Colonic mucosa (tissue), 4 donors: ENCODE data around the gene CALN1. TPM values are rescaled to one million over a fixed set of nuclear protein-coding genes. Genes with fewer than 3 reads are reported as not detected.
"Not testable (repeated sequence)": the region's sequence is repeated elsewhere in the genome, so short reads cannot be mapped to it uniquely, and the experiment has no call there.

Experiments used
- DNase-seq: peaks from one replicate; pipeline ENCODE4 v3.0.0-alpha.2; 2020
- H3K27ac ChIP-seq: fragments of 200-600 bp; one replicate; pipeline ENCODE4 v1.8.0; 2021
- H3K27me3 ChIP-seq: fragments of 200-600 bp; one replicate; pipeline ENCODE4 v1.8.0; 2021
- H3K36me3 ChIP-seq: fragments of 200-600 bp; one replicate; pipeline ENCODE4 v1.8.0; 2021
- H3K4me1 ChIP-seq: fragments of 200-600 bp; one replicate; pipeline ENCODE4 v1.8.0; 2021; ENCODE audit warnings: mild to moderate bottlenecking
- H3K4me3 ChIP-seq: fragments of 200-600 bp; one replicate; pipeline ENCODE4 v1.8.0; 2021
- H3K9ac ChIP-seq, 2 donors: one replicate each; pipeline ENCODE4 v1.7.0; 2013; ENCODE audit warnings: control low read depth in 2 of 2, low read depth in 2 of 2, low read length in 2 of 2
- H3K9me3 ChIP-seq: fragments of 200-600 bp; one replicate; pipeline ENCODE4 v1.8.0; 2021
- intact Hi-C: fragments of 100-400 bp; cut with DNase I; formaldehyde crosslinking; loops from one replicate; pipeline ENCODE4 v1.14.1; 2022
- total RNA-seq, 2 donors: library from RNA; stranded (reverse); fragmentation: NEBNext Ultra II Directional in 1 of 2; extraction: Animal tissue kit (Norgen Biotek cat#: 25700) in 1 of 2; gene quantifications; one replicate each; pipeline ENCODE4 v1.2.1, GENCODE V29; 2021
- TF ChIP-seq, protein P1 (sequence below): fragments of 200-600 bp; IDR thresholded peaks from one replicate; pipeline ENCODE4 v1.8.0; 2022; ENCODE audit warnings: antibody characterized with exemption, mild to moderate bottlenecking
- donor health status: healthy.
- donor health status: DM: no; HTN: no; CAD: no.
- donor health status: DM: no; HTN: no; CAD: no.

The CALN1 gene
- total RNA-seq, 2 donors from 2014 or later: 0.37 TPM; not detected in 1

DNA sequence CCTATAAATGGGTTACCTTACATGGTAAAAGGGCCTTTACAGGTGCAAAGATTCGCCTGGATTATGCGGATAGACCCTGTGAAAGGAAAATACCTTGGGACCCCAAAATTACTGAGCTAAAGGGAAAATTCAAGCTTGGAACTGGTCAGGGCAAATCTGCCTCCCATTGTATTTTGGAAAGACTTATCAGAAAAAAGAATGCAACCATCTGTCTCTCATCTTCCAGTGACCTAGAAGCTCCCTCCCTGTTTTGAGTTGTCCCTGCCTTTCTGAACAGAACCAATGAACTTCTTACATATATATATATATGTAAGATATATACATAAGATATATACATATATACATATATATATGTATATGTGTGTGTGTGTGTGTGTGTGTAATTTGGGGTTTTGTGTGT, 583.8 kb downstream of the CALN1 start:
- no peaks in the 10 kb centered on the region for H3K36me3 ChIP-seq
- intact Hi-C loops: no loop called here
- TF ChIP-seq, protein P1, sequence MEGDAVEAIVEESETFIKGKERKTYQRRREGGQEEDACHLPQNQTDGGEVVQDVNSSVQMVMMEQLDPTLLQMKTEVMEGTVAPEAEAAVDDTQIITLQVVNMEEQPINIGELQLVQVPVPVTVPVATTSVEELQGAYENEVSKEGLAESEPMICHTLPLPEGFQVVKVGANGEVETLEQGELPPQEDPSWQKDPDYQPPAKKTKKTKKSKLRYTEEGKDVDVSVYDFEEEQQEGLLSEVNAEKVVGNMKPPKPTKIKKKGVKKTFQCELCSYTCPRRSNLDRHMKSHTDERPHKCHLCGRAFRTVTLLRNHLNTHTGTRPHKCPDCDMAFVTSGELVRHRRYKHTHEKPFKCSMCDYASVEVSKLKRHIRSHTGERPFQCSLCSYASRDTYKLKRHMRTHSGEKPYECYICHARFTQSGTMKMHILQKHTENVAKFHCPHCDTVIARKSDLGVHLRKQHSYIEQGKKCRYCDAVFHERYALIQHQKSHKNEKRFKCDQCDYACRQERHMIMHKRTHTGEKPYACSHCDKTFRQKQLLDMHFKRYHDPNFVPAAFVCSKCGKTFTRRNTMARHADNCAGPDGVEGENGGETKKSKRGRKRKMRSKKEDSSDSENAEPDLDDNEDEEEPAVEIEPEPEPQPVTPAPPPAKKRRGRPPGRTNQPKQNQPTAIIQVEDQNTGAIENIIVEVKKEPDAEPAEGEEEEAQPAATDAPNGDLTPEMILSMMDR: no peak
- no peaks in the 10 kb centered on the region for H3K9me3 ChIP-seq
- no peaks in the 10 kb centered on the region for H3K27me3 ChIP-seq
- no peak overlapping the region for H3K9ac ChIP-seq
- no peak for DNase-seq
- no peaks in the 10 kb centered on the region for H3K4me1 ChIP-seq
- H3K4me3 ChIP-seq: no peak overlapping the region
- H3K27ac ChIP-seq: no peak overlapping the region

GRCh38 chr7:71826141-71826540, 586.0 kb downstream of the CALN1 start:
- no peak overlapping the region for H3K27ac ChIP-seq
- no peaks in the 10 kb centered on the region for H3K27me3 ChIP-seq
- intact Hi-C loops: no loop called here
- no peak overlapping the region for H3K4me3 ChIP-seq
- H3K9ac ChIP-seq: no peak overlapping the region
- H3K9me3 ChIP-seq: no peaks in the 10 kb centered on the region
- DNase-seq: no peak
- H3K36me3 ChIP-seq: no peaks in the 10 kb centered on the region
- no peaks in the 10 kb centered on the region for H3K4me1 ChIP-seq
- TF ChIP-seq, protein P1: no peak

- Histone ChIP-seq H3K27ac (no peak overlapping the region), H3K36me3 (no peaks in the 10 kb centered on the region), H3K9ac (no peak overlapping the region), H3K27me3 (no peaks in the 10 kb centered on the region), H3K4me3 (no peak overlapping the region), H3K4me1 (no peaks in the 10 kb centered on the region), H3K9me3 (no peaks in the 10 kb centered on the region)
- DNase-seq: no peak
- TF ChIP-seq, protein P1: no peak
- intact Hi-C loops: no loop called here
Observed at GRCh38 chr7:71824006-71824760, 588.0 kb downstream of the CALN1 start.

DNA sequence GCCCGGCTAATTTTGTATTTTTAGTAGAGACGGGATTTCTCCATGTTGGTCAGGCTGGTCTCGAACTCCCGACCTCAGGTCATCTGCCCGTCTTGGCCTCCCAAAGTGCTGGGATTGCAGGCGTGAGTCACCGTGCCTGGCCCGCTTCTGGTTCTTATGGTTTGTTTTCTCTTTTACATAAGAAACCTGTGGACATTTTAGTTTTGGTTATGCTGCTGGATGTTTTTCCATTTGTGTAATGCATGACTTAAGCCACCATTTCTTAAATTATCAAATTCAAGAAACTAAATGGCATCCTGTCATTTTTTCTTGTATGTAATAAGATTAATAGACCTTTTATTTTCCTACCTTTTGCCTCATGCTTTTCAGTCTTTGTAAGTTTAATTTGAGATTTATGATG, 589.7 kb downstream of the CALN1 start:
- H3K9ac ChIP-seq, DNase-seq, H3K4me1 ChIP-seq, H3K4me3 ChIP-seq, H3K27me3 ChIP-seq, H3K9me3 ChIP-seq, H3K27ac ChIP-seq, H3K36me3 ChIP-seq, intact Hi-C loops: not testable (repeated sequence)

DNA sequence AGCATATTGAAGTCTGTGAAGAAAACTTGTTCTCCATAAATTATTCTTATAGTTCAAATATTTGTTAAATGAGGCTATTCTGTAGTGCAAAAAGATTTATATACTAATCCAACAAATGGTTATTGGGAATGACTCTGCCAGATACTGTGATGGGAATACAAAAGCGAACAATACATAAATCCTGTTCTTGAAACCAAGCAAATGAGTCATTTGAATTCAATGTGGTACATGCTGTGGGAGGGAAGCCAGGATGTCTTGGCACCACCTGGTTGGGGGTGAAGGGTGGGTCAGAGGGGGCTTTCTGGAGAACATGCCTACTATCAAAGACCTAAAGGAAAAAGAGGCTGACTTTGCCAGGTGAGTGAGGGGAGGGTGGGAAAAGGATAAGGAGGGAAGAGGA, 594.2 kb downstream of the CALN1 start:
- H3K4me3 ChIP-seq: no peak overlapping the region
- DNase-seq: no peak
- no peaks in the 10 kb centered on the region for H3K27me3 ChIP-seq
- TF ChIP-seq, protein P1: no peak
- H3K27ac ChIP-seq: no peak overlapping the region
- intact Hi-C loops: no loop called here
- H3K4me1 ChIP-seq: no peaks in the 10 kb centered on the region
- no peaks in the 10 kb centered on the region for H3K36me3 ChIP-seq
- H3K9ac ChIP-seq: no peak overlapping the region
- no peaks in the 10 kb centered on the region for H3K9me3 ChIP-seq

DNA sequence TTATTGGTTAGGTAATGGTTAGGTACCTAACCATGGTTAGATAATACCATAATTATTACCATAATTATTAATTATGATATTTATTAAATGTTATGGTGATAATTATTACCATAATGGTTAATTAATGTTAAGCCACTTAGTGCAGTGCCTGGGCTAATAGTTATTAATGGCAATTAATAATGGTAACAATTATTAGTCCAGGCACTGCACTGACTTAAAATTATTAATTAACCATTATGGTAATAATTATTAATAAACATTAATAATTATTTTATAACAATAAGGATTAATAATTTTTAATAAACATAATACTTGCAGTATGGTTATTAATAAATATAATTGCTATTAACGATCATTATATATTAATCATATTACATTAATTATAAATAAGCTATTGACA, 604.0 kb downstream of the CALN1 start:
- no peak overlapping the region for H3K27ac ChIP-seq
- no peaks in the 10 kb centered on the region for H3K4me1 ChIP-seq
- intact Hi-C loops: no loop called here
- no peaks in the 10 kb centered on the region for H3K9me3 ChIP-seq
- no peaks in the 10 kb centered on the region for H3K27me3 ChIP-seq
- no peaks in the 10 kb centered on the region for H3K36me3 ChIP-seq
- TF ChIP-seq, protein P1: no peak
- no peak overlapping the region for H3K9ac ChIP-seq
- no peak for DNase-seq
- H3K4me3 ChIP-seq: no peak overlapping the region
